Raji (cell line): Measurements from ENCODE around the gene WSB1.

Experiments
- POLR2A ChIP-seq: IDR thresholded peaks from 2 replicates; pipeline ENCODE4 v1.6.1; 2011; ENCODE audit warnings: low read depth, low read length, control low read depth; ENCODE audit not compliant: insufficient read depth

Gene WSB1

DNA sequence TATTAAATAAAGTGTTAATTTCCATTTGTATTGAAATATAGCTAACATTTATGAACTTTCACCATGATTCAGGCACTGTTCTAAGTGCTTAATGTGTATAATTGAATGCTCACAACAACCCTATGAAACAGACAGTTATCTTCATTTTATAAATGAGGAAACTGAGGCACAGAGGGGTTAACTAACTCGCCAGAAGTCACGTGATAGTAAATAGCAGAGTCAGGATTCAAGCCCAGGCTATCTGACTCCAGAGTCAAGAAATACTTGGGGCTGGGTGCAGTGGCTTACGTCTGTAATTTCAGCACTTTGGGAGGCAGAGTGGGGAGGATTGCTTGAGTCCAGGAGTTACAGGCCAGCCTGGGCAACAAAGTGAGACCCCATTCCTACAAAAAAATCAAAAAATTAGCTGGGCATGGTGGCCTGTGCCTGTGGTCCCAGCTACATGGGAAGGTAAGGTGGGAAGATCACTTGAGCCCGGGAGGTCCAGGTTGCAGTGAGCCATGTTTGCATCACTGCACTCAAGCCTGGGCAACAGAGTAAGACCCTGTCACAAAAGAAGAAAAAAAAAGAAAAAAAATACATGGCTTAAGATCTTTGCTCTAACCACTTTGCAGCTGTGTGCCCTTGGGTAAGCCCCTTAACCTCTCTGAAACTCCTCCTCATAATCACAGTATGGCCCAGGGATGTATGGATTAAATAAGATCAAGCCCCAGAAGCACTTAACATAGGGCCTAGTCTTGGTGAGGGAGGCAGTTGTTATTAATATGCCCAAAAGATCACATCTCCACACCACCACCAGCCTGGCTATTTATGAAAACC lies 29.0 kb downstream of the WSB1 start:
- no peak for TF ChIP-seq POLR2A

DNA sequence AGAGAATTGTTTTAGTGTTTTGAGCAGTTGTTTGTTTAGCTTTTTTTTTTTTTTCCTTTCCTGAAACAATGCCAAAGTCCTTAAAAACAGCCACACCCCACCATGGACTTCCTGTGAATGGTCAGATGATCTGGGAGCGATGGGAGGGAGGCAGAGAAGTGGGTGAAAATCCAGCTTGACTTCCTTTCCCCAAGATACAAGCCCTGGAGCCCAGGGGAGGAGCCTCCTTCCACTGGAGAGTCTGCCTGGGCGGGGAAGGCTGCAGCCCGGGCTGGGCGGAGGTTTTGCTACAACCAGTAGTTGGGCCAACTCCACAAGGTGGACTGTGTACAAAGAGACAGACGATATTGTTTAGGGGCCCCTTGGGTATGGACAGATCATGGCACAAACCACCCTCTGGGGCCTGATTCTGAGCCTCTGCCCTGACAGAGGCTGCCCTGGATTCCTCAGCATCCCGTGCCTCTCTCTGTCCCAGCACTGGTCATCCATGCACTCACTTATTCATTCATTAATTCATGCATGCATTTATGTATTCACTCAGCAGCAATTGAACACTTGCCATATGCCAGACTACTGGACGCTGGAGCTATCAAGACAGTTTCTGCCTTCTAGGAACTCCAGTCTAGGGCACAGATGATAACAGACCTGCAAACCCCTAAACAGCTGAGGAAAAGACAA lies 29.8 kb downstream of the WSB1 start:
- TF ChIP-seq POLR2A: no peak

DNA sequence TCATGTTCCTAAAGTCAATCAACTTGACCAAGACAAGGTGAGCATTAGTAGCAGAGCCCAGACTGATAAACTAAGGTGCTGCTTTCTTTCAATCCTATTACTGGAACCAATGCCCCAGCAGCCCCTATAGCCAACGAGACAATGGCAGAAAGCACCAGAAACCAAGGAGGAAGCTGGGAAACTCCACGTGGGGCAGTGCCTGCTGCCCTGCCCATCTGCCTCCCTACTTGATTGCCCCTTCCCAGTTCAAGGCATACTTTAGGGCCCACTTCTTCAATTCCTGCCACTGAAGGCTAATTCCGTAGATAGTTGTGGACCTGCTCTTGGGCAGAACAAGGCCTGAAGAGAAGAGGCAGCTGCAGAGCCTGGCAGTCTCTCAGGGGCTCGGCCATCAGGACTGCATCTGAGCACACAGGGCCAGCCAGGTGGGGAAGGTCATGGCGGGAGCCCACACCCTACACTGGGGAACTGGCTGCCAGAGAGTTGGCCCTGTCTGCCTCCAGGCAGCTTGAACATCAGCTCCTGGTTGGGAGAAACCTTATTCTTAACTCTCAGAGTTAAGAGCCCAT lies 30.9 kb downstream of the WSB1 start:
- TF ChIP-seq POLR2A: no peak

DNA sequence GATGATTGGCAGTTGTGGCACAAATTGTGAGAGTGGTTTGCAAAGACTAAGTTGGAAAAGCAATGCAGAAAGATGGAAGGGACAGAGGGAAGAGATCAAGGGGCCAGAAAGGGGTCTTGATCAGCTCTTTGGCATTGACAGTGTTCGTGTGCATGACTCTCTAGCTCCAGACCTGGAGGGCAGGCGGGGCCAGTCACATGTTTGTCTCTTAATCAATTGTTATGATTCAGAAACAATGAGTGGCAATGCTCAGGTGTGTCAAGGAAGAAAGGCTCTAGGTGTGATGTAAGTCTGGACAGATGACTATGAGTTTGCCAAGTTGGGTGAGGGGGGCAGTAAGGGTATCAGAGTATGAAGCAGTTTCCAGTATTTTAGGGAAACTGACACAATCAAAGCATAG lies 32.1 kb downstream of the WSB1 start:
- TF ChIP-seq POLR2A: no peak

DNA sequence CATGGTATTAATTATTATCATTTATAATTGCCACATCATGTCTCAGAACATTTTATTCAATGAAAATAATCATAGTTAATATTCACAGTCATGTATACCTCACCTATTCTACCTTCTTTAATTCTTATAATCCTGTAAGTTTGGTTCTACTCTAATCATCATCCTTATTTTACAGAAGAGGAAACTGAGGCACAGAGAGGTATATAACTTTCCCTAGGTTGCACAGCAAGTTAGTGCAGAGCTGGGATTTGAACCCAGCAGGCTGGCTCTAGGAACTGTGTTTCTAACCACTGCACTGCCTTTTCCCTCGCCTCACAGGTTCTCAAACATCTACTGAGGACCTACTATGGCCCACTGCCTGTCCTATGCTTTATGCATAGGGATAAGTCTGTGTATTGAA lies 32.7 kb downstream of the WSB1 start:
- no peak for TF ChIP-seq POLR2A

DNA sequence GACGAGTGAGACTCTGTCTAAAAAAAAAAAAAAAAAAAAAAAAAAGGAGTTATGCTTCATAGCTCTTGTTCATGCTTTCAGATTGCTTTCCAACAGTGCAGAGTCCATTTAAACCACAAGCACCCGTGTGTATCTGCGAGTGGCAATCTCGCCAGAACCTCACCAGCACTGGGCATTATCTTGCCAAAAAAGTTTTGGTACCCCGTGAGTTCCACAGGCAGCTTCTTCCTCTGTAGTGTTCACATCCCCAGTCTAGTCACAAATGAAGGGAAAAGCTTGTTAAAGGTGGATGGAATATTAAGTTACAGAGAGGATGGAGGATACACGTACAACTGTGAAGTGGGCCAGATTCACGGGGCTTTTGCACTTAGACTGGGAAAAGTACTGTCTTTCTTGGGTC lies 33.5 kb downstream of the WSB1 start:
- TF ChIP-seq POLR2A: no peak

DNA sequence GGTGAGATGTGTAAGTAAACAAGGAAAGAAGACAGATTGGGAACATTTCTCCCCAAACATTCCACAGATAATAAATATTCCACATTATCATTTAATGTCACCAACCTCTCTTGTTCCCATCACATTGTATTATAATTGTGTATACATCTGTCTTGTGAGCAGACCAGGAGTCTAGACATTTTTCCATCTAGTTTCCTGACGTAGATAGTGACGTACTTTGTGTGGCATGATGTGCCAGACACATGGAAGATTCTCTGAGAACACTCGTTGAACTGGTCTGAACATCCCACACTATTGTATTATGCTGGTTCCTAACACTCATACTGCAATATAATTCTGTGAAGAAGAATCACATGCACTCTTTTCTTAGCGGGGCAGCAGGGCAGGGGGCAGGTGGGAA lies 34.0 kb downstream of the WSB1 start:
- no peak for TF ChIP-seq POLR2A

DNA sequence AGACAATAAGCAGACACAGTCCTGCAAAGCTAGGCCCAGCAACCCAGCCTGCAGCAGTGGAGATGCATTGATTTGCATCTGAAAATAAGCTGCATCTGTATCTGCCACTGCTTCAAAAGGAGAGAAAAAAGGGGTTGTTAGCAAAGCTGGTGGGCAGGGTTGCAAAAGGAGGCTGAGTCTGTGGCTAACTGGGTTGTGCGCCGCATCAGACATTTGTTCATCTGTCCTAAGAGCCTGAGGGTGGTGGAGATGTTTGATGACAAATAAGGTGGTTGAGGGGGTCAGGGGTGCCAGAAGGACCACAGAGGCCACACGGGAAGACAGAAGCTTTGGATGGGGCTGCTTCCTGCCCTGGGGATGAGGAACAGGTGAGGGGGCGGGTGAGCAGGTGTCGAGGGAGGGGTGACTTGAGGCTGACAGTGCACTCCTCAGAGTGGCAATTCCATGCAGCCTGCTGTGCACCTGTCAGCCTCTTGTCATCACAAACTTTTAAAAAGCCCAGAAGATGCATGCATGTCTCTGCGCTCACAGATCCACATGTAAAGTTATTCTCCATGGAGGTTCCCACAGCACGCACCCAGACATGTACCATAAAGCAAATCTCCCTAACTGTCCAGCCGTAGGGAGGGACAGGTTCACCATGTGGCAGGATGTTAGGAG lies 35.4 kb downstream of the WSB1 start:
- no peak for TF ChIP-seq POLR2A

DNA sequence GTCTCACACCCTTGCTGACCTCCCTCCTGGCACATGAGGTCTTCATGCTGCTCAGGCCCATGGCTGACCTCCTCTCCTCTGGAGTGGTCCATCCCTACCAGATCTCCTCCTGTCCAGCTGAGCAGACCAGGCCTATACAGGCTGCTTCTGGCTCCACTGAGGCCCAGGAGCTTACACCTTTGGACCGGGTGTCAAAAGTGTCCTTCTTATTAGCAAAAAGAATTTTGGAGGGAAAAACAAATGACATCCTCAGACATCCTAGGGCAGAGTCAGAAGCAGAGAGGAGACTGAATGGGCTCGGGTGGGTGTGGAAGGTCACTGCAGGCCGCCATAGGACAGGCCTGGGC lies 38.1 kb downstream of the WSB1 start:
- TF ChIP-seq POLR2A: no peak

DNA sequence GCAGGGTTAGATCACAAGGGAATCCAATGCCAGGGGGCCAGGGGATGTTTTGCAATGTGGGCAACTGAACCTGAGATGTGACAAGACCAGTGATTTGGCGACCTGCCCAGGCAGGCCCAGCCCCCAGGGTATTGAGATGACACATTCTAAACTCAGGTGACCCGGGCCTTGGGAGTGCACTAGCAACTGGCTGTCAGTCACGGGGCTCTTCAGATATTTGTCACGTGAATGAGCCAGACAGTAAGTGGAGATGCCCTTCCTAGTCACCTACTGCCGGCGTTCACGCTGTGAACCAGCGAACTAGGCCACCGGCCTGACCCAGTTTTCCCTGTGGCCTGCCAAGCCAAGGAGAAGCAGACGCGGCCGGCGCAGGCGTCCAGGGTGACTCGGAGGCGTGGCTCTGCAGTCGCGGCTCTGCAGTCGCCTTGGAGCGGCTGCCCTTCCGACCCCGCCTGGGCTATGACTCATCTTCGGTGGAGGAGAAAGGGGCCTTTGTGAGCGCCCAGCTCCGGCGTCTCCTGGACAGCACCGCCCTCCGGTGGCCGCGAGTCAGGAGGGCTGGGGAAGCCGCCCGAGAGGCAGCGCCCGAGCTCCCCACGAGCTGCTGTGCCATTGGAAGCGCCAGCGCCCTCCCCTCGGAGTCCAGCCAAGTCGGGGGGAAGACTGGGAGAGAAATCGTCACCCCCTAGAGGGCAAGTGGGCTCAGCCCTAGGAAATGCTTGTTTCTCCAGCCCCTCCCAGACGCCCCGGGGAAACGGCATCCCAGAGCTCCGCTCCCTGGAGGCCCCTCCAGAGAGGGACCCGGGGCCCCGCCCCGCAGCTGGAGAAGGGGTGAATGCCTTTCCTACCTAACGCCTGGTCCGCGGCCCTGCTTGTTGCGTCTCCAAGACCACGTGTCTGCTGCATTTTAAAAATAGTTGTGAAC lies 38.8 kb downstream of the WSB1 start:
- peak; percentile 48 for TF ChIP-seq POLR2A

DNA sequence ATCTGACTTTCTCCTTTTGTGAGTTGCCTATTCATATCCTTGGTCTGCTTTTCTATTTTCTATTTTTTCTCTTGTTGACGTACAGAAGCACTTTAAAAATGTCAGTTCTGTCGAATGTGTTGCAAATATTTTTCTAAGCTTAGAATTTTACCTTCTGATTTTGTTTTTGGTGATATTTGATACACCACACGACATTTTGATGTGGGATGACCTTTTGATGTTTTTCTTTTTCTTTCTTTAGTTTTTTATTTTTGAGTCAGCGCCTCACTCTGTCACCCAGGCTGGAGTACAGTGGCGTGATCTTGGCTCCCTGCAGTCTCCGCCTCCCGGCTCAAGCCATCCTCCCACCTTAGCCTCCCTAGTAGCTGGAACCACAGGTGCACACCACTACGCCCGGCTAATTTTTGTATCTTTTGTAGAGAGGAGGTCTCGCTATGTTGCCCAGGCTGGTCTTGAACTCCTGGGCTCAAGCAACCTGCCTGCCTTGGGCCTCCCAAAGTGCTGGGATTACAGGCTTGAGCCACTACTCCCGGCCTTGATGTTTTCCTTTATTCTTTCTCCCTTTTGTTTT lies 39.6 kb downstream of the WSB1 start:
- no peak for TF ChIP-seq POLR2A

DNA sequence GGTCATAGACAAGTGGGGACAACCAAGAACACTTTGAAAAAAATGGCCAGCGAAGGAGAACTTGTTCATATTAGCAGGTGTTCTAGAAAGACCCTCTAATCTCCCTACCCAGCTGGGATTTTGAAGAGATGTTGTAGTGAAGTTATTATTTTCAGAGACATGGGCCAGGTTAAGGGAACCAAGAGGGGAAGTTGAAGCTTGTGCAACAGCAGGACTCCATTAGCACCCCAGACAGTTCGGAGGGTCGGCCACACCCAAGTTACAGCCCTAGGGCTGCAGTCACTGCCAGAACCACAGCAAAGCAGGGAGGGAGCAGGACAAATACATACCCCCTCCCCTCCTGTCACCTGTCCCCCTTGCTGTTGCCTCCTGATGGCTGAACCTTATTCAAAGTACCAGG lies 42.3 kb downstream of the WSB1 start:
- no peak for TF ChIP-seq POLR2A

DNA sequence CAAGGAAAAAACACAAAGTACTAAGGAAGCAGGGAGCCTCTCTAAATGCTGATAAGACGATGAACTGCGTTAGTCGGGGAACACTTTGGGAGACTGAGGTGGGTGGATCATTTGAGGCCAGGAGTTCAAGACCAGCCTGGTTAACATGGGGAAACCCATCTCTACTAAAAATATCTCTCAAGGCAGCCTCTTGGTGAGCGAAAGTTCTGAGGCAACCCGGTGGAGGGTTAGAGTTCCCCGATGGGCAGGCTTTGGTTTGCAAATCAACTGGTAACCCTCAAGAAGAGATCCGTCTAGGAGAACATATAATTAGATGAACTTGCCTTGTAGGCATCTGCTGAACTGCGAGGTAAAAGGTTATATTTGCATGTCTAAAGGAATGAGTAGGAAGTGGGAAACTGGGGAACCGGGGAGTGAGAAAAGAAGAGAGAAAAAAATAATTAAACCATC lies 44.6 kb downstream of the WSB1 start:
- TF ChIP-seq POLR2A: no peak

DNA sequence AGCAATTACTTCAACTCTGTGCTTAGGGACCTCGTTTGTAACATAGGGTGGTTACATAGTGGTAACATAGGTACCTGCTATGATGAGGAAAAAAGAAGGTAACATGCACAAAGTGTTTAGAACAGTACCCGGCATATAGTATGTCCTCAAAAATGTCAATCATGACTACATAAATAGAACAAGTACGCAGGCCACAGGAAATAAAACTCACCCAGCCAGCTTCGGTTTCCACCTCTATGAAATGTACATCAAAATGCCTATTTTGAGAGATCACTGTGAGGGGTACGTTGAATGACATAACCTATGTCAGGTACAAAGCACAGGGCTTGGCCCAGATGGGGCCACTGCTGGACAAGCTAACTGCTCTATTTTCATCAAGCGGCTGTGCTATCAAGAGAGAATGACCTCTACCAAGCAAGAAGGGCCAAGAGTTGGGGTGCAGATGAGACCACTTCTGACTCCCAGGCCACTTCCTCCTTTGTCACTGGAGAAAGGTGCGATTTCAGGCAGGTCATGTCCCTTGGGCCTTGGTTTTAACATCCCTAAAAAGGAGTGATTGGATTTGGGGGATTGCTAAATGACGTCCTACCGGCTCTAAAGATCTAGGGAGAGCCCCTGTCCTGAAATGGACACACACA lies 45.4 kb downstream of the WSB1 start:
- no peak for TF ChIP-seq POLR2A

DNA sequence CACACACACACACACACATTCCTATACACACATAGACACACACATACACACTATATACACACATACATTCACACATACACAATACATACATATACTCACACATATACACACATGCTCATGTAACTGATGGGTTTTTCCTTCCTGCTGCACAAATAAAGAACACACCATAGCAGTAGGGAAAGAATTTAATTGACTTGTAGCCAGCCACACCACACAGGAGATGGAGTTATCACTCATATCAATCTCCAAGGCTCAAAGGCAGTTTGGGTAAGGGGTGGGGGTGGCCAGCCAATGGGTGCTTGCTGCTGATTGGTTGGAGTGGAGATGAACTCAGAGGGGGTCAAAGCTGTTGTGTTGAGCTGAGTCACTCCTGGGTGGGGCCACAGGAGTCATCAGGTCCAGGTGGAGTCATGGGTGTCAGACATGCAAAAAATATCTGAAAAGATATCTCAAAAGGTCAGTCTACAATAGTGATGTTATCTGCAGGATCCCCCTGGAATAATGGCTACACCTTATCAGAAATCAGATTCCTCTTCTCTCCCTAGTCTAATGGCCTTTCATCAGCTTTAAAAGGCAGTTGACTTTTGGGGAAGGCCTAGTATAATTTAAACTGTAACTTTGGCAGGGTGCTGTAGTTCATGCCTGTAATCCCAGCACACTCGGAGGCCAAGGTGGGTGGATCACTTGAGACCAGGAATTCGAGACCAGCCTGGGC lies 46.1 kb downstream of the WSB1 start:
- no peak for TF ChIP-seq POLR2A
